ENCODE data around the gene RAD23B. TPM values are rescaled to one million over a fixed set of nuclear protein-coding genes. Genes with fewer than 3 reads are reported as not detected.

The RAD23B gene
- total RNA-seq, 1 experiment from 2014 or later, result 251 TPM

GRCh38 chr9:107323836-107324585, 40.9 kb downstream of the RAD23B start:
- Histone ChIP-seq H3K36me3 (ENCODE audit: control insufficient read depth in 1 of 2, insufficient read depth in 2 of 2, low read length in 2 of 2) (peaks cover 49 to 73% of the 10 kb centered on the region in 2 experiments), H2AFZ (ENCODE audit: low read depth, low read length, poor library complexity, severe bottlenecking) (no peak overlapping the region), H3K9me2 (ENCODE audit: insufficient read depth) (no peaks in the 10 kb centered on the region), H3K27me3 (ENCODE audit: insufficient read depth, low read length) (no peaks in the 10 kb centered on the region), H3K27ac (ENCODE audit: low read depth, low read length) (no peak overlapping the region), H3K4me2 (ENCODE audit: low read length) (no peak overlapping the region), H3K9ac (ENCODE audit: low read length) (no peak overlapping the region), H3K9me3 (ENCODE audit: control insufficient read depth in 1 of 2, insufficient read depth in 1 of 2, low read depth in 1 of 2, low read length in 2 of 2) (no peaks in the 10 kb centered on the region), H4K20me1 (ENCODE audit: insufficient read depth) (peaks cover 60% of the 10 kb centered on the region), H3K4me1 (ENCODE audit: control insufficient read depth in 1 of 2, insufficient read depth in 2 of 2, low read length in 2 of 2) (no peaks in the 10 kb centered on the region), H3K79me2 (ENCODE audit: insufficient read depth, low read length) (peaks cover 100% of the 10 kb centered on the region), H3K4me3 (replicated peaks in 1 of 2; ENCODE audit: low read depth in 1 of 2, low read length in 2 of 2) (no peak overlapping the region)
- intact Hi-C loops (cut with micrococcal nuclease), result loop anchor here (5.0 kb wide), 1 partner anchor 37 kb away; no protein-coding TSS in a partner anchor
- no TSS peak for BruUV-seq (replicated peaks)
- CTCF ChIA-PET, result no interaction called here
- RAD21 ChIA-PET (ENCODE audit: low non-redundant PET in 1 of 2, low total read pairs in 2 of 2, uncharacterized antibody in 2 of 2, unreplicated experiment in 2 of 2), result no interaction called here
- POLR2A ChIA-PET, result no interaction called here
- ATAC-seq (no peak), DNase-seq (ENCODE audit: low read depth, low spot score) (no peak)
- no peak for TF ChIP-seq CTCF (IDR thresholded peaks at IDR 0.05 in 2 of 3, conservative IDR thresholded peaks at IDR 0.05 in 1 of 3; ENCODE audit: borderline replicate concordance in 1 of 3, insufficient read depth in 1 of 3, low read depth in 2 of 3, low read length in 2 of 3)
- no peak for TF ChIP-seq EZH2 (IDR thresholded peaks at IDR 0.05)
- no peak for TF ChIP-seq POLR2AphosphoS5 (IDR thresholded peaks at IDR 0.05; ENCODE audit: low read depth, low read length)
- TF ChIP-seq JUND (IDR thresholded peaks at IDR 0.05), result no peak
- TF ChIP-seq SRF (IDR thresholded peaks at IDR 0.05; ENCODE audit: low read depth), result no peak
- TF ChIP-seq YY1 (IDR thresholded peaks at IDR 0.05; ENCODE audit: extremely low read depth, insufficient replicate concordance, low read depth, low read length), result no peak
- TF ChIP-seq SP1 (IDR thresholded peaks at IDR 0.05; ENCODE audit: low read depth), result no peak
- TF ChIP-seq EGR1 (IDR thresholded peaks at IDR 0.05; ENCODE audit: low read depth), result no peak
- no peak for TF ChIP-seq POLR2A (IDR thresholded peaks at IDR 0.05; ENCODE audit: borderline replicate concordance, extremely low read depth, insufficient read depth, insufficient read length)
- TF ChIP-seq RAD21 (IDR thresholded peaks at IDR 0.05; ENCODE audit: low read depth), result no peak
- TF ChIP-seq EZH2phosphoT487 (IDR thresholded peaks at IDR 0.05; ENCODE audit: borderline replicate concordance), result no peak
- no peak for TF ChIP-seq ZFX (IDR thresholded peaks at IDR 0.05)
- no peak for TF ChIP-seq ATF3 (IDR thresholded peaks at IDR 0.05)
- TF ChIP-seq ZNF274 (IDR thresholded peaks at IDR 0.05; ENCODE audit: low read depth, low read length), result no peak
- no peak for TF ChIP-seq CEBPB (IDR thresholded peaks at IDR 0.05; ENCODE audit: low read depth)
